ENCODE measurements around the gene MC2R.

The MC2R gene

GRCh38 chr18:13868501-13869271, 46.6 kb downstream of the MC2R start:
- TF ChIP-seq CTCF (conservative IDR thresholded peaks at IDR 0.05): no peak
- no peak overlapping the region for H3K27ac ChIP-seq

GRCh38 chr18:13862898-13863297, 52.4 kb downstream of the MC2R start:
- peak overlapping the region; percentile 28; the same call in 1 of the 2 replicates for H3K27ac ChIP-seq

- no peak overlapping the region for H3K27ac ChIP-seq
- no peak for TF ChIP-seq CTCF (conservative IDR thresholded peaks at IDR 0.05)
These were observed 65.5 kb downstream of the MC2R start for GRCh38 chr18:13849791-13850190.

GRCh38 chr18:13836559-13836958, 78.8 kb downstream of the MC2R start:
- H3K27ac ChIP-seq: no peak overlapping the region
- no peak for TF ChIP-seq CTCF (conservative IDR thresholded peaks at IDR 0.05)

- no peak overlapping the region for H3K27ac ChIP-seq
- no peak for TF ChIP-seq CTCF (conservative IDR thresholded peaks at IDR 0.05)
These were observed 80.1 kb downstream of the MC2R start for GRCh38 chr18:13835202-13835601.

GRCh38 chr18:13834496-13835015, 80.8 kb downstream of the MC2R start:
- no peak for TF ChIP-seq CTCF (conservative IDR thresholded peaks at IDR 0.05)
- no peak overlapping the region for H3K27ac ChIP-seq
